ENCODE results near the gene UQCC3.
"Not testable (repeated sequence)": the region's sequence is repeated elsewhere in the genome, so short reads cannot be mapped to it uniquely, and the experiment has no call there.

Gene UQCC3

DNA sequence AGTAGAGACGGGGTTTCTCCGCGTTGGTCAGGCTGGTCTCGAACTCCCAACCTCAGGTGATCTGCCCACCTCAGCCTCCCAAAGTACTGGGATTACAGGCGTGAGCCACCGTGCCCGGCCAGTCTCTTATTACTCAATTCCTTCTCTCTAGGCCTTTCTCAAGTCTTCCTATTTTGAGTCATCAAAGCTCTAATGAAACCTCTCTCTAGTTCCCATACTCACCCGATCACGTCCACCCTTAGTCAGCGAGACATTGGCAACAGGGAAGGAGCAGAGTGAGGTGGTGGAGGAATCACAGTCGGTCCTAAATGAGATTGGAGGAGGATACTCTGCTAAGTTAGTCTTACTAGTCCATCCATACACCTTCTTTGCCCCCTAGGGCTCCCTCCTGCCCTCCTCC lies 30.8 kb downstream of the UQCC3 start:
- in situ Hi-C loops (cut with MboI; ENCODE audit: low sequenced_read_pairs) = no loop called here

DNA sequence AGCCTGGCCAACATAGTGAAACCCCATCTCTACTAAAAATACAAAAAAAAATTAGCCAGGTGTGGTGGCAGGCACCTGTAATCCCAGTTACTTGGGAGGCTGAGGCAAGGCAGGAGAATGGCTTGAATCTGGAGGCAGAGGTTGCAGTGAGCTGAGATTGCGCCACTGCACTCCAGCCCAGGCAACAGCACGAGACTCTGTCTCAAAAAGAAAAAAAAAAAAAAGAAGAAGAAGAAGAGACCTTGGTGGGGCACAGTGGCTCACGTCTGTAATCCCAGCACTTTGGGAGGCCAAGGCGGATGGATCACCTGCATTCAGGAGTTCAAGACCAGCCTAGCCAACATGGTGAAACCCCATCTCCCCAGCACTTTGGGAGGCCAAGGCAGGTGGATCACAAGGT lies 32.4 kb downstream of the UQCC3 start:
- in situ Hi-C loops (cut with MboI; ENCODE audit: low sequenced_read_pairs) = not testable (repeated sequence)

DNA sequence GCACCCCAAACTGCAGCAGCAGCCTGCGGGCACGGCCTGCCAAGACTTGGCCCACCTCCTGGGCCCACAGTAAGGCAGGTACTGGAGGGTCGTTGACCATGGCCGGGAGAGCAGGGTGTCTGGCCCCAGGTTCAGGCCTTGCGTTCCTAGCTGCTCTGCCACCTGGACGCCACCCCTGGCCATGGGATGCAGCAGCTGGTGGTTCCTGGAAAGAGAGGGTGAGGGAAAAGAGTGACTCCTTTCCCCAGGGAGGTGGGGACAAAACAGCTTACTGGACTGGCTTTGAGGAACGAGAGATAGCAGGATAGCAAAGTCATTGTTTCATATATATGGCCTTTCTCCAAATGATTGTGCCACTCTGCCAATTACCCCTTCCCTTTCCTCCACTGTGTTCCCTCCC lies 33.9 kb downstream of the UQCC3 start:
- in situ Hi-C loops (cut with MboI; ENCODE audit: low sequenced_read_pairs) = no loop called here

DNA sequence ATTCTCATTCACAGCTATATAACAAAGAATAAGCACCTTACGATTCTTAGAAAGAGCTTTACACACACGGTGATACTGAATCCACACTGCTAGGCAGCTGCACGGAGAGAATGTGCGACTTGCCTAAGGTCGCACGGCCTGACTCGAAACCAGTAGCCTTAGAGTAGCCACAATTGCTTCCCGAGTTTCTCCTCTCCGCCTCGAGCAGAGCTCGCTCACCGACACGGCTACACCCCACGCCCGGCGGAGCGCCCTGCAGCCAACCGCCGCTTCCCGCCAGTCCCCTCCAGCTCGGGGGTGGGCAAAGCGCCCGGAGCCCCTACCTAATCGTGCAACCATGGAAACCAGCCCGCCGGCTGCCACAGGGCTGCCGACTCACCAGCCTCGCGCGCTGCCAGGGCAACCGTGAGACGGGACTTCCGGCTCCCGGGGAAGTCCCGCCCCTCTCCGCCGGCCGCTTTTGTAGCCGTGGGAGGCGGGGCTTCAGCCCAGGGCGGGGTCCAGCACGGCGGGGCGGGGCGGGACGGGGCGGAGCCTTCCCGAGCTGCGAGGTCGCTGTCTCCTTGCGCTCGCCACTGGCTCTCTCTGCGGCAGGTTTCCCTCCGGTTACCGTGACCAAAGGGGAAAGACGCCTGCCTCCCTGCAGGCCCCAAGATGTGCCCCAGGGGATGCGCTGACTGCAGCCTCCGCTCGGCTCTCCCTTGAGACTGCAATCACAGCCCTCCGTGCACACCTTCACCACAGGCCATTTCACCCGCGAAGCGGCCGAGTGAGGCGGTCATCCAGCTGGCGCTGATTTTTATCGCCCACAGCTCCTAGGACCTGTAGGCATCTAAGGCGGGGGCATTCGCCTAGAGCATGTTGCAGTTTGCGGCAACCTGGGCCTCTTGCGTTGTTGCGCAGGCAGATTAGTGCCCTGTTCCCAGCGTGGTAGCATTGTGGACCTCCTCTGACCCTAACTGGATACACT lies 34.7 kb downstream of the UQCC3 start:
- in situ Hi-C loops (cut with MboI; ENCODE audit: low sequenced_read_pairs) = no loop called here

DNA sequence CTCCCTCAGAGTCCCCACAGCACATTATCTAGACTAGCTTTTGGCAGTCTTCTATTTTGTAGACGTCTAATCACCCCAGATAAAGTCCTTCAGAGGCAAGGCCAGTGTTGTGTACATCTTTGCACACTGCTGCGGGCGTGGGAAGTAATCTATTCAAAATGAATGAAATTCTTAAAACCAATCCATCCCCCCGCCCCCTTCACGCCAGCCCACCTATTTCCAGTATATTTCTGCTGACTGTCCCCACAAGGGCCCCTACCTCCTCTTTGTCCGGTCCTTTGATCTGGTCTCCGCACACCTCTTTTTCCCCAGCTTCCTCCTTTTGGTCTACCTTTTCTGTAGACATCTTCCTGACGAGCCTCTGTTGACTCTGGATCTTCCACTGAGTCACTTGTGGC lies 35.4 kb downstream of the UQCC3 start:
- in situ Hi-C loops (cut with MboI; ENCODE audit: low sequenced_read_pairs) = no loop called here

DNA sequence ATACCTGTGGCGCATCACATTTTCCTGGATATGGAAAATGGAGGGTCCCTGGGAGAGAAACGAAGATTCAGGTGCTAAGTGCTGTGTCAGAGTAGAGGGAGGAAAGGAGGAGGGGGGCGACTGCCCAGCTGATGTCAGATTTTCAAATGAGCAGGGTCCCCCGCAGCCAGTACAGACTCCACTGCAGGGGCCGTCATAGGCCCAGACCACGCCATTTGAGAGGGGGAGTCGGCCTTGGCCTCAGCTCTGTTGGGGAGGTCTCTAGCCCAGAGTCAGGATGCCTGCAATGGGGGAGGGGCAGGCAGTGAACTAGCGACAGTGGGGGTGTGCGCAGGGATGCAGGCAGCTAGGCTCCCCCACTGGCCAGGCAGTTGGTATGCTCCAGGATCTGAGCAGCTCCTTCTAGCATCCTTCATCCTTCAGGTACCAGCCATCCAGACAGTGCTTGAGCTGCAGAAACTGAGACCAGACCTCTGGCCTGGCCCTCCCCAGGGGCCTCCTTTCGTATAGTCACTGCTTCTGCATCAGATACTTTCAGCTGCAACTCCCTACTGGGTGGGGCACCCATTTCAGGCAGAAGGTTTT lies 35.9 kb downstream of the UQCC3 start, which contains the start of the genes BSCL2 and GNG3:
Gene BSCL2 (minus strand): TSS at position 148 of the 585 bp plus-strand sequence. CDS start 229 bp downstream, outside the sequence.
Gene GNG3 (plus strand): TSS at position 400 of the 585 bp plus-strand sequence. CDS start 620 bp downstream, outside the sequence.
- in situ Hi-C loops (cut with MboI; ENCODE audit: low sequenced_read_pairs) = no loop called here

DNA sequence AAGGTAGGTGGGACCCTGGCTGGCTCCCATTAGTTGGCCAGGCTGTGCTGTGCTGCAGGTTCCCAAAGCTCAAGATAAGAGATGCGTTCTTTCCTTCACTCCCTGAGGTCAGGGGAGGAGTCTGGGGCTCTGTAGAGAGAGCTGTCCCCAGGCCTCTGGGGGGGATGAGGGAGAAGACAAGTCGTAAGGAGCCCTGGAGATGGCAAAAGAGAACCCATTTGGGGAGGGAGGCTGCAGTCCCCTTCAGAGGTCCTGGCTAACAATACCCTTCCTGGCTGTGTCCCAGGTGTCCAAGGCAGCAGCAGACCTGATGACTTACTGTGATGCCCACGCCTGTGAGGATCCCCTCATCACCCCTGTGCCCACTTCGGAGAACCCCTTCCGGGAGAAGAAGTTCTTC lies 36.9 kb downstream of the UQCC3 start:
- in situ Hi-C loops (cut with MboI; ENCODE audit: low sequenced_read_pairs) = no loop called here

DNA sequence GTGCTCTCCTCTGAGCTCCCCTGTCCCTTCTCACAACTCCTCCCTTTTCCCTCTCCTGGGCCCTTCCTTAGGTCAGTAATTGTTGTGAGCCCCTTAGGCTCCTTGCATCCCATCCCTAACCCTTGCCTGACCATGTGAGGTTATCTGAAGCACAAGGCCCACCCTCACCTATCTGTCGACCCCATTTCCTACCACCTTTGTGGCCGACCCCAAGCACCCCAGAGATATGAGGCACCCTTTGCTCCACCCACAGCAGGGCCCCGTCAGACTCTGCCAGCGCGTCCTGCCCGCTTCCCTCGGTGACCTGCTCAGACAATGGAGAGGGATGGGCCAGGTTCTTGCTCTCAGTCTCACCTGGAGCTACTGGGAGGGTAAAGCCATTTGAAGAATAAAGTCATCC lies 37.3 kb downstream of the UQCC3 start:
- in situ Hi-C loops (cut with MboI; ENCODE audit: low sequenced_read_pairs) = no loop called here

DNA sequence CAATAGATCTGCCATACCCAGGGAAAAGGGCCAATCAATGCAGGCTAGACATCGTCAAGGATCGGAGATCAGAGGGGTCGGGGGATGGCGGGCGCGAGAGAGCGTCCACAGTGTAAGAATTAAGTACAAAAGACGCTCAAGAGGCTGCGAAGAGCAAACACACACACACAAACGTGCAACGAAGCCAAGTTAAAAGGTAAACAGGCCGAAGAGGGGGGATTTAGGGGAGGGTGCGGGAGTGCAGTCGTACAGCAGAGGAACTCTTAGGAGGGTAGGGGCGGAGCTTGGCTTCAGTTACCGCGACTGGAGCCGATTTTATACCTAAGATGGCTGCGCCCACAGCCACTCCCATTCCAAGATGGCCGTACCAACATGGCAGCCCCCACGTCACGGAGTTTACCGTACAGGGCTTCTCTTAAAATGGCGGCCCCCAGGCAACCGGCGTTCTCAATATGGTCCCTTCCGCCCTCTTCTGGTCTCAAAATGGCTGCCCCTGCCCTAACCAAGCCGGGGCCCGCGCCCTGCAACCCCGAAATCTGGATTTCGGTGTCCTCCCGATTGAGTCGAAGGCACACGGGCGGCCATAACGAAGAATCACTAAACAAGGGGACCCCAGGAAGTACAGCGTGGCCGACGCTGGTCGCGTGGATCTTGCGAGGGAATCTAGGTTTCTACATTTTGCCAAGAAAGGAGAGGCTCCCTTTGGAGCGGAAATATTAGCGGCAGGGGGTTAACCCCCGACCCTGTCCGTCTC lies 38.0 kb downstream of the UQCC3 start:
- in situ Hi-C loops (cut with MboI; ENCODE audit: low sequenced_read_pairs) = no loop called here

DNA sequence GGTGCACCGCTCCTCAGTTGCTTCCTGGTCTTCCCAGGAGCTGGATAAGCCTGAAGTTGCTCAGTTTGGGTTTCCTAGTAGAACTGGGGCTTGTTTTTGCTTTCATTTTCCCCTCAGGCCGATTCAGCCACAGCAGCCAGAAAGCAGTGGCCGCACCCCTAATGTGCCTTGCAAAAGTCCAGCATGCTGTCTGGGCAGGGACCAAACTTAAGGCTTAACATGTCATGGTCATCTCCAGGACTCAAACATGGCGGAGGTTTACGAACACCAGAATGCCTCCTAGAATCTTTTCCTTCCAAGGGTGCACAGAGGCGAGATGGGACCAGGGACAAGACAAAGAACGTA lies 38.5 kb downstream of the UQCC3 start:
- in situ Hi-C loops (cut with MboI; ENCODE audit: low sequenced_read_pairs) = no loop called here

DNA sequence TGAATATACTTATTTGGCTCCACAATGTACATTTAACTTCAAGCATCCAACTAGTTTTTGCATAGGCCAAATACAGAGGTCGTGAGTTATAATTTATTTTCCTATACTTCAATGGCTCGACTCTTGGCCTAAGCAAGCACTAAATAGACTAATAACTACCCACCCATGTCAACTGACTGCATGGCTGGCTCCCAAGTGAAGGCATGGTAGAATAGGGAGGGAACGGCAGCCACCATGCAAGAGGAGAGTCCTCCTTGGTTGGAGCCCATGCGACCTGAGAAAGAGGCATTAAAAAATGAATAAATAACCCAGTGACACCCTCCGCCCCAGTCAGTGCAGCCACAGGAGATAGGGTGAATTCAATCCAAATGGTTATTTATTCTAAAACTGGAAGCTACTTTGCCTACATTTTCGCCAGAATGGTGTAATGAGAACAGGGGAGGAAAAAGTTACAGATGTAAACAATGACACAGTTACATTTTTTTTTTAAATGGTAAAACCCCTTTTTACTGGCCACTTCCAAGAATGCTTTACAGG lies 40.9 kb downstream of the UQCC3 start:
- in situ Hi-C loops (cut with MboI; ENCODE audit: low sequenced_read_pairs) = no loop called here

DNA sequence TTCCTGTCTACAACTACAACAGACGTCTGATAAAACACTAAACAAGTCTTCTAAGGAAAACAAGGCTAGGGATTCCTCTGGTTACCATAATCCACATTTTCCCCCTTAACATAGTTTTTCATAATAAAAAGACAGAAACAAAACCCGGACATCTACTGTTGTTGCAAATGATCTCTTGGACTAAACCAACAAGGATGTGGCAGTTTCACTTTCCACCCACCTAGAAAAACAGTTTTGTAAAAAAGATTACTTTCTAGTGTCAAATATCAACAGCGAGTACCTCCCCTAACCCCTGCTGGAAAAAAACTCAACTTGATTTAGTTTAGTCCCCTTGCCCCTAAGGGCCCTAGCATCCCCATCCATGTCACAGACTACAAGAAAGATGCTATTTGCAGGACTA lies 41.4 kb downstream of the UQCC3 start:
- in situ Hi-C loops (cut with MboI; ENCODE audit: low sequenced_read_pairs) = no loop called here

DNA sequence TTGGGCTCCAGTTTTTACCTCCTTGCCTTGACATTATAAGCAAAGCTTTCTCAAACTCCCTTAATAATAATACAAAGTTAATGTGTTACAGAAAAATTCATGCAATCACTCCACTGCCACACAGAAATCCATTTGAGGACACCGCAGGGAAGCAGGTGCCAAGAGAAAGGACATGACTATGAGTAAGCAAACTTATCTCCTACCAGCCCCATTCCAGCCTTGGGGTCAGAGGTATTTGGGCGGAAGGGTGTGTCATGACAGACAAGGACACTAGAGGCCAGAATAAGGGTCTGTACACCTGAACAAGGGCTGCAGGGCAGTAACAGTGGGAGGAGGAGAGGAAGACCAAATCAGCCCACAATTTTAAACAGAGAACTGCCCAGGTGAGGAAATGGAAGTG lies 41.9 kb downstream of the UQCC3 start:
- in situ Hi-C loops (cut with MboI; ENCODE audit: low sequenced_read_pairs) = no loop called here

DNA sequence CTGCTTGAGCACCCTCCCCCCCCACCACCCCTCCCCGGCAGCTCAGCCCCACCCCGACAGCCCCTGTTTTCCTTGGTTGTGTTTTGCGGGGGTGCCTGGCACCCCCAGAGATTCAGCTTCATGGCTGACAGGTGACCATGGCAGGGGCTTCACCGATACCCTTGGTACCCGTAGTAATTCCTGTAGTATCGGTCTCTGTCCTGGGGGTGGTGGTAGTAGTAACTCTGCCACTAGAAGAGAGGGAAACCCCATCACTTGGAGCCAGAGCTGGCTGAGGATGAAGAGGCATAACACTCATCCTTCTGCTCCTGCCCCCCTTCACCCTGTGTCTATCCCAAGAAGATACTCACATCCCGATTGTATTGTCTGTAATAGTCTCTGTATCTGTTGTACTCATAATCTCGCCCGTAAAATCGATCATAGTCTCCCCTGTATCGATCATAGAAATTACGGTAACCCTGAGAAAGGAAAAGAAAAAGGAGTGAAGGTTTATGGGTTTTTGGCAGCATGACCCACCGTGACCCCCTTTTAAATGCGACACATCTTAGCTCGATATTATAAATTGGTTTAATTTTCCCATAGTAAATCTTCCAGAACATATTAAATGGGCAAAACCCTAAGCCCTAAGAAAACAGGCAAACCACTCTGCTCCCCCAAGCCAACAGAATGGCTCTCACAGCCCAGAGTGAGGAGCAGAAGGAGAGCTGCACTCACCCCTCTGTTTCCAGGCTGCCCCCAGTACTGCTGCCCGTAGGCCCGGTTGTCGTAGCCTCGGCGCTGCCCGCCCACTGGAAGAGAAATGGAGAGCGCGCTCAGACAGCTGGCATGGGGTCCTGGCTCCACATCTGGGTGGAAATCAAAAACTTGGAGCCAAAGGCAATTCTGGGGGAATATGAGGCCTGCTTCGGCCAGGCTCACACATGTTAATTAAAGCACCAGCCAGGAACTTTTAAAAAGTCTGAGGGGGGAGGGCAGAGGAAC lies 44.0 kb downstream of the UQCC3 start:
- in situ Hi-C loops (cut with MboI; ENCODE audit: low sequenced_read_pairs) = no loop called here

DNA sequence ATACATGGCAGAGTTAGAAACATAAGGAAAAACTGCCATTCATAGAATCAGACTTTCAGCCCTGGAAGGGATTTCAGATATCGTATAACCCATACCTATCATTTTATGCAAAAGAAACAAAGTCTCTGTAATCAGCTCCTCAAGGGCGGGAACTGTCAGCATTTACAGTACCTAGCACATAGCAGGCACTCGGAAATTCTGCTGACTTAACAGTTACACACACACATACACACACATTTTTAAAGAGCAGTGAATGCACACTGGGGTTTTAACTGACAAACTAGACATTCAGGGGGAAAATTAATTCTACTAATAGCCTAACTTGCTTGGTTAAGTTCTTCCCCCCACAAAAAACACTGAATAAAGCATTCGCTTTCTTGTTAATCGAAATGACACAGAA lies 44.7 kb downstream of the UQCC3 start:
- in situ Hi-C loops (cut with MboI; ENCODE audit: low sequenced_read_pairs) = no loop called here

DNA sequence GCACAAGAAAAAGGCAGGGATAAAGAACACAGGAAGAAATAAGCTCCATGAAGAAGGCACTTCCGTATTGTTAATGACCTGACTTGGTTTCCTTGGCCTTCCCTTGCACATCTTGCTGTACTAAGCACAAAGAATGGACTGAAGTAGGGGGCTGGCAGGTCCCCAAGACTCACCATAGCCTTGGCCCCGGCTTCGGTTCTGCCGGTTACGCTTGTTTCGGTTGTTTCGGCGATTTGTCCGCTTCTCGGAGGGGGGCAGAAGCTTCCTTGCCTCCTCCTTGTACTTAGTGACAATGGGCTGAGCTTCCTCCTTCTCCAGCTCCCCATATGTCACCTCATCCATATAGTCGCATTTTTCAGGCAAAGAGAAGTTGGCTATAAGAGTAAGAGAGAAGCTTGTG lies 45.3 kb downstream of the UQCC3 start:
- in situ Hi-C loops (cut with MboI; ENCODE audit: low sequenced_read_pairs) = no loop called here

DNA sequence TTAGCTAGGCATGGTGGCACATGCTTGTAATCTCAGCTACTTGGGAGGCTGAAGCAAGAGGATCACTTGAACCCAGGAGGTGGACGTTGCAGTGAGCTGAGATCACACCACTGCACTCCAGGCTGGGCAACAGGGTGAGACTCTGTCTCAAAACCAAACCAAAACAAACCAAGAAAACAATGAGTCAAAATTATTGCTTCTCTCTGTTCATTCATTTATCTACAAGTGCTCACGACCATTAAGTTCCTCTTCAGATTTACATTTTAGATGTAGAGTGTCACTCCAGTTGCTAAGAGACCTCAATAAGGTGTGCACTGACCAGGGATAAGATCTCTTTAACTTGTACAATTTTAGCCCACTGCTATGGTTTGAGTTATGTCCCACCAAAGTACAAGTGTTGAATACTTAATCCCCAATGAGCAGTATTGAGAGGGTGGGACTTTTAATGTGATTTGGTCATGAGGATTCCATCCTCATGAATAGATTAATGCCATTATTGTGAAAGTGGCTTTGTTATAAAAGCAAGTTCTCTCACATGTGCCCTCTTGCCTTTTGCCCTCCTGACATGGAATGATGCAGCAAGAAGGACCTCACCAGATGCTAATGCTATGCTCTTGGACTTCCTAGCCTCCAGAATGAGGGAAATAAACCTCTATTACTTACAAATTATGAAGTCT lies 48.0 kb downstream of the UQCC3 start:
- in situ Hi-C loops (cut with MboI; ENCODE audit: low sequenced_read_pairs) = no loop called here

DNA sequence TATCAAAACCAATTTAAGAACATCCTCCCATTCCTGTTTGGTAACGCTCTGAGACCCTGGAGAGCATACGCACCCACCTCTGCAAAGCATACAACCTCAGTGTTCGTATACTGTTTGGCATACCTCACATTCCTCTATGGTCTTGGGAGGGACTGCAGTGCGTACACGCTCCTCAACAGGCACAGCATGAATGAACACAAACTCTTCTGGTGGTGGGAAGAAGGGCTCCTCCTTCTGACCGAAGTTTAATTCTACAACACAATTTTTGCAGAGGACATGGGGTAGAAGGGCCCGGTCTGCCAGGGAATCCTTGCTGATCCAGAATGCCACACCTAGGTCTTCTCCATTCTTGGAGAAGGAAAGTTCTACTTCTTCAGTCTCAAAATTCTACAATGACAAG lies 50.5 kb downstream of the UQCC3 start:
- in situ Hi-C loops (cut with MboI; ENCODE audit: low sequenced_read_pairs) = no loop called here
